EL (cell line): ENCODE data around the gene CHAT.

Experiments used
- DNase-seq: peaks from one replicate; pipeline ENCODE4 v3.0.0-alpha.2; 2016

Gene CHAT

DNA sequence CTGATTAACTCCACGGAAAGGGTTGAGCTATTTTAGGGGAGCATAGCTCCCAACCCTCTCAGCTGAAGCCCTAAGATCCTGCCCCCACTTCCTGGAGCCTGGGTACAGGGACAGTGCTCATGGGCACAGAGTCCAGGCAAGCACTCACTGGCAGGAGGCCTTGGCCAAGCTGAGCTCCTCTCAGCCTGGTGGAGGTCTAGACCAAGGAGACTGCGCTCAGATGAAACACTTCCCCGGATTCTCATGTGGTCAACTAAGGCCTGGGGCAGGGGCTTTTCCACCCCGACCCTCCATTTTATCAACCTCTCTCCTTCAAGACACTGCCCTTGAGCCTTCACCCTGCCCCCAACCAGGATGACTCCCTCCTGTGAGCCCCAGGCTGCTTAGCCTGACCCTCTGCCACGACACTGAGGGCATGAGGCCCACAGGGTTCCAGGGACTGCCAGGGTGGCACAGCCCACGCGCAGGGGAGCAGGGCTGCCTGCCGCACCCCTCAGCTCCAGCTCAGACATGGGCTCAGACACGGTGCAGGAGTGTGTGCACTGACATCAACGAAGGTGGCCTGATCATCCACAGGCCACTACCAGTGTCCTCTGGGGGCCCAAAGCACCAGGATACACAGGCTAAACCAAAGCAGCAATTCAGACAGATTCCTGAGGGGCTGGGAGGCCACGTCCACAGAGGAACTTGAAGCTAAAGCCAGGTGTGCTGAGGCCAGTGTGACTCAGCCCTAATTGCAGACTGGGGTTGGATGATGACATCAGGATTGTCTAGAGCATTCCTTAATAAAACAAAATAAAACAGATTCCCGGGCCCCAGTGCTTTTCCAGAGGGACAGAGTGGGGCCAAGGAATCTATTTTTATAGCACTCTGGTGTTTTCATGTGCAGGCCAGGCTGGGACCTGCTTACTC is 18.8 kb downstream of the CHAT start:
- no peak for DNase-seq

DNA sequence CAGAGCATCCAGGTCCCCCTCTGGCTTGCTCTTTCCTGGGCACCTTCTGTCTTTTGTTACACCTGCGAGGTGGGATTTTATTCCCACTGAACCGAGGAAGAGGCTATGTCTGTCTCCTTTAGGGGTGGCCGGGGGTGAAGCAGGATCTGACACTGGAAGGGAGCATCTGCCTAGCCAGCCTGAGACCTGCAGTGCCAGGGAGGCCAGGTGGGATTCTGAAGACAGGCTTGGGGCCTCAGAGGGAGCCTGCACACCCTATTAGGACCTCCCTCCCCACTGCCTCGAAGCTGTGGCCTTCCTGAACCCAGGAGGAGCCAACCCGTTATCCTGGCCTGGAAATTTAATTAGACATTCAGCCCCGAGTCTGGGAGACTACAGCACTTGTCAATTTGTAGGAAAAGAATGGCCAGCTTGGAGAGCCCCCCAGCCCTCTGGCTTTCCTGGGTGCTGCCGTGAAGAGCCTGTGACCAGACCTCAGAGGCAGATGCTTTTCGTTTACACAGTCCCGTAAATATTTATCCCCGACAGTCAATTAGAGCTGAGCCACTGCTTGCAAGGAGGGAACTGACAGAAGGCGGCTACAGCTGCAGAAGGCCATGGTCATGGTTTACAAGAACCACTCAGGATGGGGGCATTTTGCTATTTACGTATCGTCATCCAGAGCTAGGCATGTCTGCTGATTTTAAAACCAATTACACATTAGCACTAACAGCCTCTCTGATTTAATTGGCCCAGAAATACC is 19.7 kb downstream of the CHAT start:
- DNase-seq, result no peak

DNA sequence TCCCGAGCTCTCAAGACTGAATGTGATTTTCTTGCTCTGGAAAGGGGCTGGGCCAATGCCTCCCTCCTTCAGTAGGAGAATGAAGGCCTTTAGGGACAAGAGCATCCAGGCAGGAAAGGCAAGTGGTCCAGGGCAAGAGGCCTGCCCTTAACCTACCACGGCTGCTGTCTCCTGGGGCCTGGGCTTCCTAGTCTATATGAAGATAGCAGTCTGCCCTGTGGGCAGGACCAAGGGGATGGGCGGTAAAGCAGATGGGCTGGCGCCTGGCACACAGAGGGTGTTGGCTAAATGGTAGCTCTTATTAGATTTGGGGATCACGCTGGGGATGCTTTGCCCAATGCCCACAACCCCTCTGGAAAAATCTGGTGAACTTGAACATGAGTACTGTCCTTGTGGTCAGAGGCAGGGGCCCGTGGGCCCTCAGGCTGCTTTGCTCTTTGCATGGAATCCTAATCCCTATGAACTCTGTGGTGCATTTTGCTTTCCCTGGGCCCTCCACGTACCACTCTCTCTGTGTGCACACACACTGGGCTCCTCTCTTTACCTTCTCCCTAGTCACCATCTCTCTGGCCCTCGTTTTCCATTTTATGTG is 20.3 kb downstream of the CHAT start:
- no peak for DNase-seq

DNA sequence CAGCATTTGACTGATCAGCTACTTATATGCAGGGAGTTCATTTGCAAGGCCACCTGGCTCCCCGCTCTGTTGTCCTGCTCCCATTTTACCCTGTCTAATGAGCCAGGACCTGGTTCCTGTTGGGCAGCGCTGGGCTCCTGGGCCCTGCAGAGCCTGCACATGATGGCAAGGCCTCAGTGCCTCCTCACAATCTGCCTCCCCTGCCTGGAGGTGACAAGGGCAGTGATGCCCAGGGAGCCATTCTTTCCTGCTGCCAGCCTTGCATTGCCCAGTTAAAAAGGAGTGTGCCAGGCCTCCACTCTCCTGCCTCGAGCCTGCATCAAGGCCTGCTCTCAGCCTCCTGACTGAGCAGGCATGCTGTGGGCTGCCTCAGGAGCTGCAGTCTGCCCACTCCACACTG is 28.5 kb downstream of the CHAT start:
- no peak for DNase-seq

DNA sequence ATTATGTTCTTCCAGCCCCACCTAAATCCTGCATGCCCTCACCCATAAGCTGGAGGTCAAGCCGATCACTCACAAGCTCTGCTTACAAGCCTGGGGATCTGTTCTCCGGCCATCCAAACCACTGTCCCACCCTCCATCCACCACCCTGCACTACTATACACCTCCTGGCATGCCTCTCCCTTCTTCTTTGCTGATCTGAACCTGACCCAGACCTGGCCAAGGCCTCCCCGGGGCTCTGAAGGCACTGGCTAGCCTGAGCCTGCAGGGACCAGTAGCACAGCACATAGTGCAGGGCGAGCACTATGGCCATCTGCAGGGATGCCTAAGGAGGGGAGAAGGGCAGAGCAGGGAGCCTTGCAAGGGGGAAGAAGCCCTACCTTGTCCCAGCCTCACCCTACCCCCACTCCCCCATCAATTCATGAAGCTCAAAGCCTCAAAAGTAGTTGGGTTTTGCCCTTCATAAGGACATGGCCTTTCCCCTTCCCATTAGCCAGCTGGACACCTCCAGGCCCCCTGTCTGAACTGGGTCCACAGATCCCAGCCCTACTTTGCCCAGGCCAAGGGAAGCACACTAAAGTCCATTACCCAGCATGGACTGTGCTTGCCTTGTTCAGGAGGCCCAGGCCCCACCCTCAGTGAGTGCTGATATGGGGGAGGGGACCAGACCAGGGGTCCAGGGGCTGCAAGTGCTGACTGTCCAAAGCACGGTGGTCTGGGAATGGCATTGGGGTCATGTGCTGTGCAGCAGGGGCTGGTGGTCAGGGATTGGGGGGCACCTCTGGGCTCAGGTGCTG is 29.6 kb downstream of the CHAT start:
- DNase-seq, result no peak

DNA sequence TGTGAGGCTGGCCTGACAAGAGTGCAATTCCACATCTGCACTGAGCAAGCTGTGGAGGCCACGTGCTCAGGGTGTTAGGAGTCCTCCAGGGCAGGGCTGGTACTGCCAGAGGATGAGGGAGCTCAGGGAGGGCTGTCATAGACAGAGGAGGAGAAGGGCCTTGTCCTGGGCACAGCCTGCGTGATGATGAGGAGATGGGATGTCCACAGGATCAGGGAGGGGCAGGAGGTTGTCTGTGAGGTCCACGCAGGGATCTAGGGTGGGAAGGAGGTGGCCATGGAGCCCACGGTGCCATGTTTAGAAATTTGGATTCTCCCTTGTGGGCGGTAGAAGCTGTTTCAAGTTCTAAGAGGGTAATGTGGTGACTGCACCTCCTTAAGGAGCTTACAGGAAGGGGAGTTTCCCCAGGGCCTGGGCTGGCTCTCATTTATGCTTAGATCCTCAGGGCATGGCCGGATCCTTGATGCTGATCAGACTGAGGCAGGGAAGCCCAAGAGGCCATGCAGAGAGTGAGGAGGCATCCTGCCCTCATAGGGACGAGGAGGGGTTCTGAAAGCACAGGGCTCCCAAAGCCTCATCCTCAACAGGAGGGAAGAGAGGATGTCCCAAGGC is 30.3 kb downstream of the CHAT start:
- no peak for DNase-seq

DNA sequence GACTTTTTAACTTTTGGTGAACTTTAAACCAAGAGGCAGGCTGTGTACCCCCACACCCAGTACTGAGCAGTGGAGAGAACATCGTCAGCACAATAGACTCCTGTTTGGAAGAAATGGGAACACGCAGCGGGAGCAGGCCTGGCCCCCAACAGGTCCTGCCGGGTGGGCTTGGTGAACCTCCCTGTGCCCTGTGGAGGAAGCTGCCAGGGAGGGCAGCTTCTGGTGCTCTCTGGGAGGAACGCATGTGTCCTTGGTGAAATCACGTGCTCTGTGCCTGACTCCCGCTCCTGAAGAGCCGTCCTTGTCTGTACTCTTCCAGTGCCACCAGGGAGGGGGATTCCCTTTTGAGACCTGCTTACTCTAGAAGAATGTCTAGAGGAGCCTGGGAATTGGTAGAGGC is 31.6 kb downstream of the CHAT start:
- DNase-seq, result no peak

DNA sequence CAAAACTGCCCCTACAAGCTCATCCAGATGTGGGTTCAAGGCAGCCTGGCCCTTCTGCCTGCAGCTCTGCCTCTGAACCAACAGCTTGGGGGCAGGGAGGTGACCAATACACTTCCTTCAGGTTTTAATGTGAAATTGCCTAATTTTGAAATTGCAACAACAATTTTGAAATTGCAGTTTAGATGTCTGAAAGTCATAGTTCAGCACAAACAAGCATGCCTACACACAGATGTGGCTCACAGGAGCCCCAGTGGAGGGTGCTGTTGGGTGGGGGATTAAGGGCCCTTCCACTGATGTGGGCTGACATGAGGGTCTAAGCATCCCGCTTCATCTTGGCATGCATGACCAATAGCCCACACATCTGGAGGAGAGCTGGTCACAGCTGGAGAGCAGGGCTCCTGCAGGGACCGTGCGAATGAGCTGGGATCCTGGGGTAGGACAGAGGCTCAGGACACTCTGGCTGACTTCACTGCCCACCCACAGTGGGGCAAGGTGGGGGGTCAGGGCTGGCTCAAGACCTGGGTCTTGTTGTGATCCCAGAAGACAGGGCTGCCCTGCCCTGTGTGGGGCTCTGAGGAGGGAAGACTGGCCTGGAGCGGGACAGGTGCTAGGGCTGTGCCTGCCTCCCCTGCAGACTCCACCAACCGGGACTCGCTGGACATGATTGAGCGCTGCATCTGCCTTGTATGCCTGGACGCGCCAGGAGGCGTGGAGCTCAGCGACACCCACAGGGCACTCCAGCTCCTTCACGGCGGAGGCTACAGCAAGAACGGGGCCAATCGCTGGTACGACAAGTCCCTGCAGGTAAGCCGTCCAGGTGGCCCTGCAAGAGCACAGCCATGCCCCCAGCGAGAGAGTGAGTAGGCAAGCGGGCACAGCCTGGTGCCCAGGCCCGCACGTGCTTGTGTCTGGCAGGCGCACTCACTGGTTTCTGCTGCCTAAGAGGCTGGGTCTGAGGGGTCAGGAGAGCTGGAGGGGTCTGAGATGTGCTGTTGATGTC is 32.3 kb downstream of the CHAT start:
- no peak for DNase-seq

DNA sequence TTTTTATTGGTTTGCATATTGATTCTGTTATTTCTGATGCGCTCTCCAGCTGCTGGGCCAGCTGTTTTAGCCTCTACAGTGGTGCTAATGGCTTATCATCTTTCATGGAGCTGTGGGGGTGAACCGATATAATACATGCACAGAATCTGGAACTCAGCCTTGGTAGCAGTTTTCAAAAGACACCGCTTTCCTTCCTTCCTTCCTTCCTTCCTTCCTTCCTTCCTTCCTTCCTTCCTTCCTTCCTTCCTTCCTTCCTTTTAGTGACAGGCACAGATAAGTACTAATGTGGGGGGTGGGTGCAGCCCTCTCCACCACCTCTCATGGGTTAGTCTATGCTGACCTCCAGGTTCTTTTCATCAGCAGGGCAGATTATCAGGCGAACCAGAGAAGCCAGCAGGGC is 33.7 kb downstream of the CHAT start:
- DNase-seq, result no peak

DNA sequence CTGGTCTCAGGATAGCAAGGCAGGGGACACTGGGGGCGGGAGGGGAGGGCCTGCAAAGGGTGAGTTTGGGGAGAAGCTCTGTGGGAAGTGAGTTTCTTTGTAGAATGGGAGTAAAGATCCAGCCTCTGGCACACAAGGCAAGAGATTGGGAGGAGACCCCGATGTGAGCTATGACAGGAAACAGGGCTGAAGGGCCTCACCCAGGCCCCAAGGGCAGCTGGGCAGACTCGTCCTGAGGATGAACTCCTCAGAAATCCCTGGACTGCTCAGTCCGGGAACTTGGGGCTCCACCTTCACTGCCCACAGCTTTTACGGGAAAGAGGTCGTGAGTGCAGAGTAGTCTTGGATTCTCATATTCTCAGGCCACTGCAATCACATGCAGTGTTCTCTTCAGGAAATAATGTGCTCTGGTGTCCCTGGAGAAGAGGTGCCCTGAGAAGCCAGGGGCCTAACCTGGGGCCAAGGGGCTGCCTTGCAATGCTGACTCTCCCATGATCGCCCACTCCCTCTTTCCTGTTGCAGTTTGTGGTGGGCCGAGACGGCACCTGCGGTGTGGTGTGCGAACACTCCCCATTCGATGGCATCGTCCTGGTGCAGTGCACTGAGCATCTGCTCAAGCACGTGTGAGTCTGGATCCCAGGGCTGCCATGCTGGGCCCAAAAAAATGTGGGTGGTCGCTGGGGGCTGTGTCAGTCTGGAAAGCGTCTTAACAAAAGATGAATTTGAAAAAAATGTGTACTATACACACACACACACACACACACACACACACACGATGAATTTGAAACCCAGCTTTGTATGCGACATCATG is 34.4 kb downstream of the CHAT start:
- no peak for DNase-seq

DNA sequence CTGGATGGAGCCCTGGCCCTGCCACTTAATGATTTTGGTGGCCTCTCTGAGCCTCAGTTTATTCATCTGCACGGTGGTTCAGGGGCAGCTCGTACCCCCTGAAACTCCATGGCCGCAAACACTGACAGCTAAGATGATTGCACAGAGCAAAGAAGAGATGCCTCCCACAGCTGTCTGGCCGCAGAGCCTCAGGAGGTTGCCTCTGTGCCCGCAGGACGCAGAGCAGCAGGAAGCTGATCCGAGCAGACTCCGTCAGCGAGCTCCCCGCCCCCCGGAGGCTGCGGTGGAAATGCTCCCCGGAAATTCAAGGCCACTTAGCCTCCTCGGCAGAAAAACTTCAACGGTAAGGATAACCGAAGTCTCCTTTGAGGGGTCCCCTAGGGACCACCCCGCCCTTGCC is 35.5 kb downstream of the CHAT start:
- peak; percentile 20 for DNase-seq

DNA sequence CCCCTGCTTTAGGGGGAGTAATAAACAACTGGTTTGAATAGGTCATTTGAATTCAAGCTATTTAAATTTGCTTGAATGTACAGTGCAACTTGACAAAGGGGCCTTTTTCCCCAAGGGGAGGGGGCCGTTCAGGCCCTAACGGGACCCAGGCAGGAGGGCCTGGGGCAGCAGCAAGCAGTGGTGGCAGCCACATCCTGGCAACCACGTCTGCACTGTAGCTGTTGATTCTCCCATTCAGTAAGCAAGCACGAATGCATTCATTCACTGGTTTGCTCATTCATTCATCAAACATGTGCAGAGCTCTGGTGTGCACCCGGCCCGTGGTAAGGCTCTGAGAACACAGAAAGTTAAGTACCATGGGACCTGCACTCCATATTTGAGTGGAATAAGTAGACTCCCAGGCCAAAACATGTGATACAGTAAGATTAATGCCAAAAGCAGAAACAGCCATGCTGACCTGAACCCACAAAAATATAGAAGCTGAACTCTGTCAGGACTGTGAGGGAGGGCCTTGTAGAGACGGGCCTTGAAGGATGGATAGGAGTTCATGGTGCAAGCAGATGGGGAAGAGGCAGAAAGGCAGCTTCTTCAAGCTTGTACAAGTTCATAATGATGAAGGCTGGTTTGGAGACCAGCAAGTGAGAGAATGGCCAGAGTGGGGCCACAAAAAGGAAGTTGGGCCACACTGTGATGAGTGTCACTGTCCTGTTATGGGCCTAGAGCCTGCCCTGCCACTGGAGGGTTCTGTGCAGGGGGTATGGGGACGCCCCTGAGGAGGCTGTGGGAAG is 36.3 kb downstream of the CHAT start:
- DNase-seq, result no peak

DNA sequence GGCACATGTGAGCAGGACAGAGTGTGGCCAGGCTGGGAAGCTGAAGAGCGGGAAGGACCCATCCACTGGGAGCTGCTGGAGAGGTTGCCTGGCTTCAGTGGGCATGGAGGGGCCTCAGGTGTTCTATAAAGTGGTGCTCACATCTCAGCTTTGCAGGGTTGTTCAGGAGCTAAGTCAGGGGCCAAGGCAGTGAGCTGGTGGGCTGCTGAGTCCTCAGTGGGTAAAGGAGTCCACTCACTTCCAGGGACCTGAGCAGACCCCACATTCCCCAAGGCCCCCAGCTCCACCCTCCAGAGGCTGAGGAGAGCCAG is 36.8 kb downstream of the CHAT start:
- DNase-seq, result no peak

DNA sequence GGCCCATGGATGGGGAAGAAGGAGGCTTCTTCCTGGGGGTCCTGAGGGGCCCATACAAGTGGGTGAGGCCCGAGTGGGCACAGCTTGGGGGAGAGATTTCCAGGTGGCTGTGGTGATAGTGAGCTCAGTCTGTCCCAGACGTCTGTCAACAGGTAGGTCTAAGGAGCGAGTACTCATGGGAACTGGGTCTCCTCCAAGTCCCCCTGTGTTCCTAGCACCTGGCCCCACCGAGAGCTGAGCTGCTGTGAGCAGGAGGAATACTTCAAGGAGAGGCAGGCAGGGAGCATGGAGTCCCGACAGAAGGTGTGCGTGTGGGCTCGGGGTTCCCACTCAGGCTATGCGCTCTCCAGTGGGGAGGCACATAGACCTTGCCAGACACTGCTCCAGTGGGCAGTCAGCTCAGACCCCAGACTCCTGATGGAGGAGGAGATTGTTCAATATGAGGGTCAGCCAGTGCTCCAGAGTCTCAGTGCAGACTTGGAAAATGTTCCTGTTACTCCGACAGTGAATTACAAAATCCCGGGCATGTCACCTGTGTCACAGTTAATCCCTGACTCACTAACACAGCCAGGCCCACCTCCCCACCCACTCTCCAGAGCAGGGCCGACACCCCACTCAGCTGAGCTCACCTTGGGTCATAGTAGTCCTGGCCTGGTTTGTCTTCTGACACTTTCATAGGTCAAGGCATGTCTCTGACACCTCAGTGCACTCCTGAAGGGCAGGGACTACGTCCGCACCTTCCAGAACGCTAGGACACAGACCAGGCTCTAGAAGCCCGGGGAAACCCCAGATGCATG is 37.4 kb downstream of the CHAT start:
- no peak for DNase-seq

DNA sequence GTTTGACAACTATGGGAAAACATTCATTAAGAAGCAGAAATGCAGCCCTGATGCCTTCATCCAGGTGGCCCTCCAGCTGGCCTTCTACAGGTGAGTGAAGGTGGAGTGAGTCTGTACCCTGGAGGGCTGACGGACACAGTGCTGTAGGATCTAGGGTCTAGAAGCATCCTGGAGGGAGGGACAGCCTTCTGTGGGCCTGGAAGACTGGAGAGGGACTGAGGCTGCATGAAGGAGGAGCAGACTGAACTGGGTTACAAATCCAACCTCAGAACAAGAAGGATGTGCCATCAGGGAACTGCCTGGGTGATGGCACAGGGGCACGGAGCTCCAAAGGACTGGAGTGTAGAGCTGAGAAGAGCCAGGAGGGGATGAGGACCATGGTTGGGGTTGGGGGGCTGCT is 38.1 kb downstream of the CHAT start:
- no peak for DNase-seq

DNA sequence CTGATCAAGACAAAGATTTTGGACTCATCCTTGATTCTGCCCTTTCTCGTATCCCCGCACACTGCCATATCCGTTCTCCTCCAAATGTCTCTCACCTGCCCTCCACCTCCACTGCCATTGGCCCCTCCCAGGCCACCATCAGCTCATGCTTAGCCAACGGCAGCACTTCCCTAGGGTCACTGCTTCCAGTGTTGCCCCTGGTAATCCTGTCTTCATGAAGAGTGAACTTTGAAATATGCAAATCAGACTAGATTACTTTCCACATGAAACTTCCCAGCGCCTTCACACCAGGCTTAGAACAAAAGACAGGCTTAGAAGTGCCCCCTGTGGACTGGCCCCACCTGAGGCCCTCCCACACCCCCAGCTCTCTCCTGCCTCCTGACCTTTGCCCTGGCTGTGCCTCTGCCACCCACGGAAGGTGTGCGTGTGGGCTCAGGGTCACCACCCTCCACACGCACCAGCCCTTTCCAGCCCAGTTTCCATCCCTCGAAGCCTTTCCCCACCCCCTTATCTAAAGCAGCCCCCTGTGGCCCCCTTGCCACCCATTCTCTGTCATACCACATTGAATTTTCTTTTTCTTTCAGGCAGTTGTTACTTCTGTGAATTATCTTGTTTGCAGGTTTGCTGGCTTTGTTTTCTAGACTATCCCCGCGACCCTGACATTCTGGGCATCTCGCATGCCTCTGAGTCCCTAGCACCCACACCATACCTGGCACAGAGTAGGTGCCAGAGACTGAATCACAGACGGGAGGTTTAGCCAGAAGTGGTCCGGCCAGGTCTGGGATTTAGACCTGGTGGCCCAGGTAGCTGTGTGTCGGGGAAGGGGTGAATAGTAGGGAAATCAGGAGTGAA is 38.8 kb downstream of the CHAT start:
- no peak for DNase-seq

DNA sequence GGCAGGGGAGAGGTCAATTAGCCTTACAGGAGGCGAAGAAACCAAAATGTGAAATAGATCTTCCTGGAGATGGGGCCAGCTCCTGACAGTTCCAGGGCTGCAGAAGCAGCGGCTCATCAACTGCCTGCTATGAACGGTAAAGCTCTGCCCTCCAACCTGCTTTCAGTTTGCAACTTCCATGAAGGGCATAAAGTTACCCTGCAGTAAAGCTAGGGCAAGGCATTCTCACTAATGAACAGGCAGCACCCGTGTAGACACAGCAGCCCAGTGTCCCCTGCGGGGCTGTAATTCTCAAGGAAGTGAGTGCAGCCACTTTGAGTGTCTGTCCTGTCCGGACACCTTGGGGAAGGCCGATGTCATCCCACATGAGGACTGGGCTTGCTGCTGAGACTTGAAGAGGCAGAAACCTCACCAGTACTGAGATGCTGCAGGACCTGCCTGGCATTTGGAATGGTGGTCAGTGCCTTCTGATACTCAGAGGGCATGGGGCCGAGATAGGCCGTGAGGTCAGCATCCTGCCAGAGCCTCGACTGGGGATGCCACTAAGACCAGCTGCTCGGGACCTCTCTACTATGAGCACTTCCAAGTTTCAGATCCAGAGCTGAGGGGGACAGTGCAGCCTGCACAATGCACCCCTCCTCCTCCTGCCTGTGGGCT is 39.6 kb downstream of the CHAT start:
- DNase-seq, result no peak
